Stimulated activated CD8-positive, alpha-beta memory T cell treated with anti-CD3 and anti-CD28 coated beads, Interleukin-12 subunit alpha, Interleukin-12 subunit beta, amount 100 ng/mL, for 4 hours (primary cell): ENCODE results near the gene ALOX5.
"Not testable (repeated sequence)": the region's sequence is repeated elsewhere in the genome, so short reads cannot be mapped to it uniquely, and the experiment has no call there.

Experiments
- DNase-seq: peaks from one replicate; pipeline ENCODE4 v3.0.0-alpha.2; 2020; ENCODE audit warnings: low read depth

Gene ALOX5

DNA sequence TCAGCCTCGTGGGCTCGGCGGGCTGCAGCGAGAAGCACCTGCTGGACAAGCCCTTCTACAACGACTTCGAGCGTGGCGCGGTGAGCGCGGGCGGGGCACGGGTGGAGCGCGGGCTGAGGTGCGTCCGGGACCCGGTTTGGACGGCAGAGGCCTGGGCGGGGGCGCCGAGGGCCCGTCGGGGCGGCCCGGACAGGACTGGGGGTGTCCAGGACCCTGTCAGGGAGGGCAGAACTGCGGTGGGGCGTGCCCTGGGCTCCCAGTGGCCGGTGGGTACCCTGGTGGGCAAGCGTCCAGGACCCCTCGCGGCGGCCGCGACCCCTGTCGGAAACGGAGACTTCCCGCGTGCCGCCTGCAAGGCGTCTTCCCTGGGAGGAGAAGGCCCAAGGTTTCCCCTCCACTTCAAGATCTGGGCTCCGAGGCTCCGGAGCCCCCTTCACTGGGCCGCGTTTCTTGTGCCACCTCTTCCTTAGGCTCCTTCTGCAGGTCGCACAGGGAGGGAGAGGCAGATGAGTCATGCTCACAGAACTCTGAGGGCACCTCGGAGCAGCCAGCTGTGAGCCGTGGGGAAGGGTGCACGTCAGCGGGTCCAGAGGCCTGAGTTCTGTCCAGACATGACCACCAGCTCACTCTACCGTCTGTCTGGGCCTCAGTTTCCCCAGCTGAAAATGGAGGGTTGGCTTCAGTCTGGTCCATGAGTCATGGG, 485 bp downstream of the ALOX5 start:
- DNase-seq = no peak

- DNase-seq = no peak
These were observed 1.1 kb downstream of the ALOX5 start for GRCh38 chr10:45375101-45375500.

DNA sequence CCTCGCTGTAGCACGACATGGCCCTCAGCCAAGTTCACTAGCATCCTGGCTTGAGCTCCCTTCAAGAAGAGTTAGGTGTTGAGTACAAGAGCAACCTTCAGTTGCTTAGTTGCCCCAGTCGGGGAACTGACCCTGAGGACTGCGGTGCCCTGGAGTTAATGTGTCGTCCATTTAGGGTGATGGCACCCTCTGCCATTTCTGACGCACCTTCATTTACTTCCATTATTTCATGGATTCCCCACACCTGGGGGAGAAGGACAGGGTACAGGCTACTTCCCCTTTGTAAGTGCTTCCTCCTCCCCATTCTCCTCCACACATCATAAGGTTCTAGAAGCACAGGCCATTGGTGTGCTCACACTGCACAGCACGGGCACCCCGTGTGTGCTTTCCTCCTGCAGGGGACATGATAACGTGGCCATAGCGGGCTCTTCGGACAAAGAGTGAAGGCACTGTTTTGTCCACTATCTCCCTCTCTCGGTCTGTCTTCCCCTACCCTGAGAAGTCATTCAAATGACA, 1.8 kb downstream of the ALOX5 start:
- DNase-seq = no peak

DNA sequence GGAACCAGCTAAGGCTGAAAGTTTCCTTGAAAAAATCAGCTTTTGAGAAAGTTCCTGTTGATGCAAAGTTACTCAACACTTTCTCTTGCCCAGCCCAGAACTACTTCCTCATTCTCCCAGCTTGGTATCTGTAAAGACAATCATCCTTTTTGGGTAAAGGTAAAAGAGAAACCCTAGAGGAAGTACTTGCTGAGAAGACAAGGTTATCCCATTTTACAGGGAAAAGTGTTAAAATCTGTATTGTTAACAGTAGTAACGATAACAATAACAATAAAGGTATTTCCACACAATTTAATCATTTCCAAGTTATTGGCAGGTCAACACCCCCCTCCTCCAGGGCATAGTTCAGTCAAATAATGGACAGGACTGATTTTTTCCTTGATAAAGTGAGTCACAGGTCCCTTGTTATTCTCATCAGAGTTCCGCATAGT, 2.4 kb downstream of the ALOX5 start:
- no peak for DNase-seq

GRCh38 chr10:45377321-45377720, 3.3 kb downstream of the ALOX5 start:
- DNase-seq = no peak

GRCh38 chr10:45377858-45378257, 3.8 kb downstream of the ALOX5 start:
- DNase-seq = no peak

DNA sequence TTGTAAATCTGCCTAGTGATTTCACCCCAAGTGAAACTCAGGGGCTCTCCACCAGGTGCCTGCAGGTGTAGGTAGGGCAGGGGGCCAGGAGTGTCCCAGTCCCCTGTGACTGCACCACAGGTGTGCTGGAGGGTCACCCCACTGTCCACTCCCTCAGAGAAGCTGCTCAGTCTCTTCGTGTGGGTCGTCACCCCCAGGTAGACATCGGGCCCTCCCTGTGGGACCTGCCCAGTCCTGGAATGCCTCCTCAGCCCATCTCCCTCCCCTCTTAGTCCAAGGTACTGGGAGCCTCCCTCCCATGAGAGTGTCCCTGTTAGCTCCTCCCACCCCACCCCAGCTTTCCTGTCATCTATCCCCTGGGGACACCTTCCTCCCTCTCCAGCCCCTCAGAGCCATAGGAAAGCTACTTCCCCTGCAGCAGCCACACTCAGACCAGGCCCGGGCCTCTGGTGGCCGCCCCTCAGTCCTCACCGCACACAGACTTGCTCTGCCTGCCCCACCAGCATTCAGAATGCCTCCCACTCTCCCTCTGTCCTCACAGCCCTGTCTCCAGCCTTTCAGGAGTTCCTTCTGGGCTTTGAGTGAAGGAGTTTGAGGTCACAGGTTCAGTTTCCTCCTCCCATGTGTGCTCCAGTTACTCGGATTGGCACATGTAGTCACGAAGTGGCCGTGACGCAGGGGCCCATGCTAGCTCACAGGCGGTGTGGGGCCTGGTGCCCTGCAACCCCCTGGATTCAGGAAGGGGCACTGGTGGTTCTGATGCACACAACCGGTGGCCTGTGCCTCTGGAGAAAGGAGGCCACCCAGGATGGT, 5.1 kb downstream of the ALOX5 start:
- DNase-seq = no peak

DNA sequence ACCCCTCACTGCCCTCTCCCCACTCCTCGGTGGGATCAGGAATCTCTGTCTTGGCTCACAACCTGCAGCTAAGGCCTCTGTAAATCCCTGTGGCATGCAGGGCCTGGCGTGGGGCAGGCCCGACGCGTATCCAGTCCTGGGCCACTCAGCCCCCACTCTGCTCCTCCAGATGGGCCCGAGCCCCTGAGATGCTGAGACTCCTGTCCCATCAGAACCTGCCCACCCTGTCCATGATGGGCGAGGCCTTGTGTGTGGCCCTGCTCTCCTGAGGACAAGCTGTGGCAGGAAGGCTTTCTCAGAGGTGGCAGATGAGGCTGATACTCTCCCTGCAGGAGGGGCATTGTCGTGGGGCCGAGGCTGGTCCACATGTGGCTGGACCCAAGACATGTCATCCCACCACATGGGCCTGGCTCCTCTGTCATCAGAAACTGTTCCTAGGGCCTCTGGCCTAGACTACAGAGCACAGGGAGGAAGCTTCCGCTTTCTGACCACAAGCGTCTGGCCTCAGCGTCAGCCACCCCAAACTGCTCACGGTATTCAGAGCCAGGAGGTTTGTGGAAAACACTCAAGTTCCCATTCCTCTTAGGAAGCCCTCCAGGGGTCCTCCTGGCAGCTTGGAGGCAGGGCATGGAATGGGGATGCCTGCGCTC, 6.0 kb downstream of the ALOX5 start:
- no peak for DNase-seq

DNA sequence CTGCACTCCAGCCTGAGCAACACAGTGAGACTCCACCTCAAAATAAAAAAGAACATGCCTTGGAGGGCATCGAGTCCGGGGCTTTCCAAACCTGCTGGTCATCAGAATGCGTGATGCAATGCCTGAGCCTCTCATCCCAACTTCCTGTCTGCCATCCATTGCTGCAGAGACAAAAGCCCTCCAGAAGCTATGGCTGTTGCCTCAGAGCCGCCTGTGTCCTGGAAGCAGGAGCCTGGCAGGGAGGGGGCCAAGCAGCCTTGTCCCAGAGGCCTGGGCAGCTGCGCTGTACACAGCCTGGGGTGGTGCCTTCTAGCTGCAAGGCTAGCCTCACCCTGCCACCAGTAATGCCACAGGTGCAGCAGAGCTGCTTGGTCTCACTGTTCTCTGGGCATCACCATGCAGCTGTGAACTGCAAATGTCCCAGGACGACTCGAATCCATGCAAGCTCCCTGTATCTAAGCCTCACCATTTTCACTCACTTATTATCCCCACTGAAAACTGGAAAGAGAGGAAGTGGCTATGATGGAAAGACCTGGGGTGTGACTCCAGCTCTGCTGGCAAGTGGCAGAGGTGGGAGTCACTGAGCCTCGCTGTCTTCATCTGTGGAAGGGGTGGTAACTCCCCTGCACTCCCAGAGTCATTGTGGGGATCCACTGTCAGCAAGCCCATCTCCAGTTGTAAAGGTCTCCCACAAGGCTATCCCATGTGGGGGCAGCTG, 7.0 kb downstream of the ALOX5 start:
- DNase-seq = no peak

- no peak for DNase-seq
These were observed 8.6 kb downstream of the ALOX5 start for GRCh38 chr10:45382591-45382990.

DNA sequence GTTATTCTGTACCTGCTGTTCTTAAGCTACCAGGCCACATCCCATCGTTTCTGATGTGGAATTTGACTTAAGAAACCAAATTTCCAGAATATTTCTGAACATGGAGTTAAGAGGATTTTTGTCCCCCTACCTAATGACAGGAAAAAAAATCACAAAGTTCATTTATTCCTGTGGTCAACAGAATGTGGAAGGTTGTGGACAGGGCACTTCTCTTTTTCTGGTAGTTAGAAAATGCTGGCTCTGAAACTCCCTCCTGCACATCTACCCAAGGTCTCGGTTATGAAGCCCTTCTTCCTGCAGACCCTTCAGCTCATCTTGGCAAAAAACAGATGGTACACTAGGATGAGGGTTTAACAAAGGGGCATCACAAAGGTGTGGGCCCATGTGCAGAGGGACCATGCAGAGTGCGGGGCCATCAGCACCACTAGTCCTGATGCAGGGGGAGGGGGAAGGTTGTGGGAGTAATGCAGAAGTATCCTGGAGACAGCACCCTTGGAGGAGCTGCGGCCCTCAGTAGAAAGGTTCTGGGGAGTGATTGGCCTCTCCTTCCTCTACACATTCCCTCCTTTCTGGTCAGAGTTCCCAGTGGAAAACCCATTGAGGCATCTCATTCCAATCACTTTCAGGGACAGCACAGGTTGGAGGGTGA, 9.8 kb downstream of the ALOX5 start:
- DNase-seq = no peak

GRCh38 chr10:45386657-45387056, 12.6 kb downstream of the ALOX5 start:
- no peak for DNase-seq

GRCh38 chr10:45387096-45387893, 13.3 kb downstream of the ALOX5 start:
- DNase-seq = no peak

DNA sequence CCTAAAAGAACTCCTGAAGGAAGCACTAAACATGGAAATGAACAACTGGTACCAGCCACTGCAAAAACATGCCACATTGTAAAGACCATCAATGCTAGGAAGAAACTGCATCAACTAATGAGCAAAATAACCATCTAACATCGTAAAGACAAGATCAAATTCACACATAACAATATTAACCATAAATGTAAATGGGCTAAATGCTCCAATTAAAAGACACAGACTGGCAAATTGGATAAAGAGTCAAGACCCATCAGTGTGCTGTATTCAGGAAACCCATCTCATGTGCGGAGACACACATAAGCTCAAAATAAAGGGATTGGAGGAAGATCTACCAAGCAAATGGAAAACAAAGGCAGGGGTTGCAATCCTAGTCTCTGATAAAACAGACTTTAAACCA, 15.7 kb downstream of the ALOX5 start:
- DNase-seq = not testable (repeated sequence)

DNA sequence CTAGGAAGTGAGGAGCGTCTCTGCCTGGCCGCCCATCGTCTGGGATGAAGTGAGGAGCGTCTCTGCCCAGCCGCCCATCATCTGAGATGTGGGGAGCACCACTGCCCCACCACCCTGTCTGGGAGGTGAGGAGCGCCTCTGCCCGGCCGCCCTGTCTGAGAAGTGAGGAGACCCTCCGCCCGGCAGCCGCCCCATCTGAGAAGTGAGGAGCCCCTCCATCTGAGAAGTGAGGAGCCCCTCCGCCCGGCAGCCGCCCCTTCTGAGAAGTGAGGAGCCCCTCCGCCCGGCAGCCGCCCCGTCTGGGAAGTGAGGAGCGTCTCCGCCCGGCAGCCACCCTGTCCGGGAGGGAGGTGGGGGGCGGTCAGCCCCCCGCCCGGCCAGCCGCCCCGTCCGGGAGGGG, 17.6 kb downstream of the ALOX5 start:
- DNase-seq = not testable (repeated sequence)

- no peak for DNase-seq
These were observed 21.5 kb downstream of the ALOX5 start for GRCh38 chr10:45395554-45395953.

GRCh38 chr10:45398595-45398994, 24.6 kb downstream of the ALOX5 start:
- DNase-seq = no peak

- no peak for DNase-seq
These were observed 25.1 kb downstream of the ALOX5 start for GRCh38 chr10:45399113-45399512.

DNA sequence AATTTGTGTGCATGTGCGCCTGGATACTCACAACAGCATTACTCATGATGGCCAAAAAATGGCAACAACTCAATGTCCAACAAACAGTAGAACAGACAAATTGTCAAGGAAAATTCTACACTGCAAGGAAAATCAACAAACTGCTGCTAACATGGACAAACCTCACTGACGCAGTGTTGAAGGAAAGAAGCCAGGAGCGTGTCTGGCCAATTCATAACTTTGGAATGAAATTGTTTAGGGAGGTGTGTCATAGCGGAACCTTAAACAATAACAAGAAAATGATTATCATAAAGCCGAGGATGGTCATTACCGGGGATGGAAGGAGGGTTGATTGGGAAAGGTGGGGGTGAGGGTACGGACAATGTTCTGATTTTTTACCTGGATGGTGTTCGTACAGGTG, 29.1 kb downstream of the ALOX5 start:
- DNase-seq = no peak

- no peak for DNase-seq
These were observed 30.2 kb downstream of the ALOX5 start for GRCh38 chr10:45404087-45404769.
